ENCODE measurements around the gene NLRP7. TPM values are rescaled to one million over a fixed set of nuclear protein-coding genes. Genes with fewer than 3 reads are reported as not detected.
A peak's percentile ranks its signal among the peaks of the same experiment; 100 is the strongest.
"Not testable (repeated sequence)": the region's sequence is repeated elsewhere in the genome, so short reads cannot be mapped to it uniquely, and the experiment has no call there.

The NLRP7 gene
- total RNA-seq (not detected), polyA plus RNA-seq (not detected)
- long read RNA-seq, donor 1 = 0 reads
- long read RNA-seq, donor 2 = 0 reads
- long read RNA-seq, donor 3 = 0 reads

GRCh38 chr19:54947381-54947780, at the start of gene NLRP7:
Gene NLRP7, minus strand, starts transcription at chr19:54947530.
- no peaks in the 10 kb centered on the region for H3K4me1 ChIP-seq
- intact Hi-C loops (cut with DNase I) = no loop called here
- no peak for TF ChIP-seq CTCF (IDR thresholded peaks at IDR 0.05)
- no peak for TF ChIP-seq POLR2A (IDR thresholded peaks at IDR 0.05)
- no peaks in the 10 kb centered on the region for H3K36me3 ChIP-seq
- no peaks in the 10 kb centered on the region for H3K9me3 ChIP-seq
- H3K27ac ChIP-seq = no peak within 1 kb of the TSS
- 81 to 85% (median 82%) methylated on average over 8 of the region's 8 CpGs for whole genome bisulfite sequencing, 4 donors
- H3K4me3 ChIP-seq = no peak within 1 kb of the TSS
- H3K27me3 ChIP-seq = peaks cover 0 to 16% (median 0%) of the 10 kb centered on the region in 9 donors
- ATAC-seq (no peak), DNase-seq (no peak)

DNA sequence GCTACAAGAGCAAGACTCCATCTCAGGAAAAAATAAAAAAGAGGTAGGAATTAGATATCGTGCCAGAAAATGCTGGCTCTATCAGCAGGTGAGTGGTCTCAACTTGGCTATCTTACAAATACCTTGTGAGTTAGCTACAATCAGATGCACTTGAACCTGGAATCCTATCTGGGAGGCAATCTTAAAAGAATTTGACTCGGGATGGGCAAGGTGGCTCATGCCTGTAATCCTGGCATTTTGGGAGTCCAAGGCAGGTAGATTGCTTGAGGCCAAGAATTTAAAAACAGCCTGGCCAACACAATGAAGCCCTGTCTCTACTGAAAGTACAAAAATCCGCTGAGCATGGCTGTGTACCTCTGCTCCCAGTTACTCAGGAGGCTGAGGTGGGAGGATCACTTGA, 48.2 kb upstream of the NLRP7 start:
- ATAC-seq = no peak
- Histone ChIP-seq H3K27me3 (peaks cover 0 to 10% (median 0%) of the 10 kb centered on the region in 9 donors), H3K4me3 (no peak overlapping the region), H3K4me1 (no peaks in the 10 kb centered on the region), H3K36me3 (no peaks in the 10 kb centered on the region), H3K9me3 (no peaks in the 10 kb centered on the region), H3K27ac (no peak overlapping the region)
- intact Hi-C loops (cut with DNase I) = no loop called here
- WGBS, 4 donors = 48 to 78% (median 70%) methylated on average over 3 of the region's 3 CpGs
- no peak for DNase-seq
- TF ChIP-seq CTCF (IDR thresholded peaks at IDR 0.05) = no peak
- TF ChIP-seq POLR2A (IDR thresholded peaks at IDR 0.05) = no peak

- H3K27ac ChIP-seq; ATAC-seq; H3K27me3 ChIP-seq; DNase-seq; H3K9me3 ChIP-seq; H3K4me1 ChIP-seq; H3K36me3 ChIP-seq; H3K4me3 ChIP-seq; intact Hi-C loops (cut with DNase I): not testable (repeated sequence)
- 82 to 90% (median 87%) methylated on average over 10 to 11 of the region's 11 CpGs for WGBS, 4 donors
Measured at GRCh38 chr19:54989531-54989930, 42.2 kb upstream of the NLRP7 start.

DNA sequence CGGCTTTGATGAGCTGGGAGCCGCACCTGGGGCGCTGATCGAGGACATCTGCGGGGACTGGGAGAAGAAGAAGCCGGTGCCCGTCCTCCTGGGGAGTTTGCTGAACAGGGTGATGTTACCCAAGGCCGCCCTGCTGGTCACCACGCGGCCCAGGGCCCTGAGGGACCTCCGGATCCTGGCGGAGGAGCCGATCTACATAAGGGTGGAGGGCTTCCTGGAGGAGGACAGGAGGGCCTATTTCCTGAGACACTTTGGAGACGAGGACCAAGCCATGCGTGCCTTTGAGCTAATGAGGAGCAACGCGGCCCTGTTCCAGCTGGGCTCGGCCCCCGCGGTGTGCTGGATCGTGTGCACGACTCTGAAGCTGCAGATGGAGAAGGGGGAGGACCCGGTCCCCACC, 35.2 kb upstream of the NLRP7 start:
- WGBS, 4 donors = 68 to 87% (median 69%) methylated on average over 13 to 23 of the region's 23 CpGs
- intact Hi-C loops (cut with DNase I); H3K9me3 ChIP-seq; H3K36me3 ChIP-seq; H3K4me1 ChIP-seq; DNase-seq; H3K27ac ChIP-seq; ATAC-seq; H3K4me3 ChIP-seq: not testable (repeated sequence)
- peaks cover 0 to 20% (median 0%) of the 10 kb centered on the region in 9 donors for H3K27me3 ChIP-seq

DNA sequence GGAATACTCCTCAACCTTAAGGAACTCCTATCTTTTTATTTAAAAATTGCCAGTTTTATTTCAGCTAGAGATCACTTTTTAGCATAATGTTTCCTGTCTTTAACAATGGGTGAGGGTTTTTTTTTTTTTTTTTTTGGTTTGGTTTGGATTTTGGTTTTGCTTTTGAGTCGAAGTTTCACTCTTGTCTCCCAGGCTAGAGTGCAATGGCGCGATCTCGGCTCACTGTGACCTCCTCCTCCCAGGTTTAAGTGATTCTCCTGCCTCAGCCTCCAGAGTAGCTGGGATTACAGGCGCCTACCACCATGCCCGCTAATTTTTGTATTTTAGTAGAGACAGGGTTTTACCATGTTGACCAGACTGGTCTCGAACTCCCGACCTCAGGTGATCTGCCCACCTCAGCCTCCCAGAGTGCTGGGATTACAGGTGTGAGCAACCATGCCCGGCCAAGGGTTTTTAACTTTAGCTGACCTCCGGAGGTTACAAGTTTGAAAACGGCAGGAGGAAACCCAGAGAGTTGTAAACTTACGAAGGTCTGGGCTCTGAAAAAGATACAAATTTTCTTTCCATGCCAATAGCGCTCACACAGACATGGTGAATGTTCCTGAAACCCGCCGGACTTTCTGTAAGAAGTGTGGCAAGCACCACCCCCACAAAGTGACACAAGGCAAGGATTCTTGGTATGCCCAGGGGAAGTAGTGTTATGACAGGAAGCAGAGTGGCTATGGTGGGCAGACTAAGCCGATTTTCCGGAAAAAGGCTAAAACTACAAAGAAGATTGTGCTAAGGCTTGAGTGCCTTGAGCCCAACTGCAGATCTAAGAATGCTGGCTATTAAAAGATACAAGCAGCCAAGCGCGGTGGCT, 26.1 kb upstream of the NLRP7 start:
- H3K9me3 ChIP-seq; DNase-seq; ATAC-seq; H3K27me3 ChIP-seq; H3K36me3 ChIP-seq; H3K4me1 ChIP-seq; intact Hi-C loops (cut with DNase I): not testable (repeated sequence)
- Histone ChIP-seq H3K27ac (peak overlapping the region in 1 of 12 donors; percentile 74), H3K4me3 (peak overlapping the region in 1 of 12 donors; percentile 23)
- WGBS, 4 donors = 80 to 85% (median 83%) methylated on average over 19 of the region's 19 CpGs

- intact Hi-C loops (cut with DNase I); H3K9me3 ChIP-seq; DNase-seq; H3K27ac ChIP-seq; H3K36me3 ChIP-seq; ATAC-seq; H3K4me3 ChIP-seq; H3K27me3 ChIP-seq; H3K4me1 ChIP-seq: not testable (repeated sequence)
- WGBS, 4 donors = 73 to 92% (median 80%) methylated on average over 4 of the region's 5 CpGs
Measured at GRCh38 chr19:54971446-54971845, 24.1 kb upstream of the NLRP7 start.
